ENCODE results near the gene TMEM254.
"Not testable (repeated sequence)": the region's sequence is repeated elsewhere in the genome, so short reads cannot be mapped to it uniquely, and the experiment has no call there.

The TMEM254 gene

DNA sequence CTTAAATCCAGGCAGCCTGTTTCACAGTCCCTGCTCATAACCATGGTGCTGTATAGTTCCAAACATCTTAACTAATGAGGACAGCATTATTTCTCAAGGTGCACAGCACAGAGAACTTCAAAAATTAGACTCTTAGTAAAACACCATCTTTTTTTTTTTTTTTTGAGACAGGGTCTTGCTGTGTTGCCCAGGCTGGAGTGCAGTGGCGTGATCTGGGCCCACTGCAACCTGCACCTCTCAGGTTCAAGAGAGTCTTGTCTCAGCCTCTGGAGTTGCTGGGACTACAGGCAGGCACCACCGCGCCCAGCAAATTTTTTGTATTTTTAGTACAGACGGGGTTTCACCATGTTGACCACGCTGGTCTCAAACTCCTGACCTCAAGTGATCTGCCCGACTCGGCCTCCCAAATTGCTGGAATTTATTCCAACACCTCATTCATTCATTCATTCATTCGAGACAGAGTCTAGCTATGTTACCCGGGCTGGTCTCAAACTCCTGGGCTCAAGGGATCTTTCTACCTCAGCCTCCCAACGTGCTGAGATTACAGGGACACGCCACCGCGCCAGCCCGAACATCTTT, 507 bp upstream of the TMEM254 start:
- DNase-seq: no peak

- DNase-seq: no peak
Observed at GRCh38 chr10:80079312-80079719, 851 bp downstream of the TMEM254 start.

DNA sequence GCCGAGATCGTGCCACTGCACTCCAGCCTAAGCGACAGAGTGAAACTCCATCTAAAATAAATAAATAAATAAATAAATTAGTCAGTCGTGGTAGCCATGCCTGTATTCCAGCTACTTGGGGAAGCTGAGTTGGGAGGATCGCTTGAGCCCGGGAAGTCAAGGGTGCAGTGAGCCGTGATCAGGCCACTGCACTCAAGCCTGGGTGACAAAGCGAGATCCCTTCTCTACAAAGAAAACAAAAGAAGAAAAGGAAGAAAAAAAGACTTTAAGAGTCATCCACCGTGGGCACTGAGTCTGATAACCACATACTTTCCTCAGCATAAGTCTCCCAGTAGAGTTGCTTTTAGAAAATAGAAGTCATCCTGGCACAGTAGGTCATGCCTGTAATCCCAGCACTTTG, 2.6 kb downstream of the TMEM254 start:
- DNase-seq: no peak

GRCh38 chr10:80081801-80082750, 3.6 kb downstream of the TMEM254 start:
- no peak for DNase-seq

GRCh38 chr10:80090121-80090520, 11.7 kb downstream of the TMEM254 start:
- DNase-seq: no peak

- DNase-seq: no peak
Observed at GRCh38 chr10:80094231-80094630, 15.8 kb downstream of the TMEM254 start.

GRCh38 chr10:80098272-80098671, 19.8 kb downstream of the TMEM254 start:
- DNase-seq: not testable (repeated sequence)

GRCh38 chr10:80099295-80099694, 20.8 kb downstream of the TMEM254 start:
- DNase-seq: not testable (repeated sequence)

DNA sequence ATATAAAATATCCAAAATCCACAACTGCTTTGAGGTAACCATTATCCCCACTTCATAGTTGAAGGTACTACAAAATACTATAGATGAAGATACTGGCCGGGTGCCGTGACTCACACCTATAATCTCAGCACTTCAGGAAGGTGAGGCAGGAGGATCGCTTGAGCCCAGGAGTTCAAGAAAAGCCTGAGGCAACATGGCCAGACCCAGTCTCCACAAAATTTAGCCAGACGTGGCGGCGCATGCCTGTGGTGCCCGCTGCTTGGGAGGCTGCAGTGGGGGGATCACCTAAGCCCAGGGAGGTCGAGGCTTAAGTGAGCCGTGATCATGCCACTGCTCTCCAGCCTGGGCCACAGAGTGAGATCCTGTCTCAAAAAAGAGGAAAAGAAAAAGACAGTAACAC, 21.7 kb downstream of the TMEM254 start:
- DNase-seq: no peak

- DNase-seq: no peak
Observed at GRCh38 chr10:80100861-80101695, 22.6 kb downstream of the TMEM254 start.

DNA sequence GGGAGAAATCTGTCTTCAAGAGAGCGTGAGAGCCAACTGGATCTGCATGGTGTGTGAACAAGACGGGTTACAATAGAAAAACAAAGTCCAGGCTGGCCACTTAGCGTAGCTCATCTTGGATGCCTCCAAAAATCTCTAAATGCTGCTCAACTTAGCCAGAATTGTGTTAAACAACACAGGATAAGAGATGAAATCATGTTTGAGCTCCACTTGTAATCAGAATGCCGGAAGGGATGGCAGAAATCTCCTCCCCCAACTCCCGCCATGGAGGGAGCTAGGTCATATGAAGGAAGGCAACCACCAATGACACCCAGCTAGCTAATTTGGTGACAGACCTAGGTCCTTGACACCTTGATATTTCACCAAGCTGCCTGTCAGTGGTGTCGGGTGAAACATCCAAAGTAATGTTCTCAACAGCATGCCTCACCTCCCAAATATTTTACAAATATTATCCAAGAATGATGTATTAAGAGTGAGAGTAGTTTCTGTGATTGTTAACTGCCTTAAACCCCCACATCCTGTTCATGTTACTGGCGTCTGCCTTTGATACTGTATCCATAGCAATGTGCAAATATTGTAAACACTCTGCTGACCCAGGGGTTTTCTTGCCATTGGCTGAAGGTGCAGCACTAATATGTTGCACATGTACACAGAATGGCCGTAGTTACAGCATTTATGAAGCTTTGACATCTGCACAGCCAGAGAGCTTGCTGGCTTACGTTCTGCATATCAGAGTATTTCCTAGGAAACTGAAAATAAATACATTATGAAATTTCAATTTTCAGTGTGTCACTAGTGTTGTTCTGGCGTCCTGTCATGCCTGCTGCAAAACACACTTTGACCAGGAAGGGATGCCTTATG, 25.8 kb downstream of the TMEM254 start:
- peak in 2 of 5 donors; percentile 9 to 52 for DNase-seq

DNA sequence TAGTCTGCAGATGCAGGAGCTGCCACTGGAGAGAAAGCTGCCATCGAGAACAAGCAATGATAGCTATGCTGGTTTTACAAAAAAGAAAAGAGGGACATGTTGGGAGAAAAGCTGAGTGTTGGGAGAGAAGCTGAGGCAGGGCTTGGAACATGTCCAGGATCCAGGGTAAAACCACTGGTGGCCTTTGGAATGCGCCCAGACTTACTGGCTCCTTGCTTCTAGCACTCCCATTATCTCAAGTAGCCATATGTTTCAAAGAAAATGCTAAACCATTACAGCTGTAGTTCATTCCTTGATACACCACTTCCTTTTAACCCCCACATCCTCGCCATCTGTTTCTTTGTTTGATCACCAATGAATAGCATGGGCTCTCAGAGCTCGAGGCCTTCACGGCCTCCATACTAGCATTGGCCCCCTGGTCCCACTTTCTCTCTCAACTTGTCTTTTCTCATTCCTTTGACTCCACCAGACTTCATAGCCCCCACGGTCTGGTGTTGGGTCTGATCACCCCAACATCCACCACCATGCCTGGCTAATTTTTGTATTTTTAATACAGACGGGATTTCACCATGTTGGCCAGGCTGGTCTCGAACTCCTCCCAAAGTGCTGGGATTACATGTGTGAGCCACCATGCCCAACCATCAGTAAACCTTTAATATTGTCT, 30.2 kb downstream of the TMEM254 start:
- DNase-seq: no peak

DNA sequence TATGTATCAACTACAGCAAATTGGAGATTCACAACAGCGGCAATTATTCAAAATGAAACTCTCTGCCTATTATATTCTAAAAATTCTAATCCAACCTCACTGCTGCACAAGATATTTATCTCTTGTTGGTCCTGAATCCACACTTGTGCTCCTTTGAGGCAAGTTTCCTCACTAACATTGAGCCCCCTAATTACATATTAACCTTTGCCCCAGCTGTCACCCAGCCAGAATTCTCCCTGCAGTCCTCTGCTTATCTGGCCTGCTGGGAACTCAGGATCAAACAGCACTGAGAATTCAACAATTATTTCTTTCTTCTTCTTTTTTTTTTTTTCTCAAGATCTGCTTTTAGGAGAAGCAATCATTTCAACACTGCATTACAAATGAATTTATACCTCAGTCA, 32.5 kb downstream of the TMEM254 start:
- DNase-seq: no peak

GRCh38 chr10:80118669-80119068, 40.2 kb downstream of the TMEM254 start:
- DNase-seq: no peak

GRCh38 chr10:80122110-80122710, 43.7 kb downstream of the TMEM254 start:
- DNase-seq: no peak

GRCh38 chr10:80122746-80123145, 44.3 kb downstream of the TMEM254 start:
- no peak for DNase-seq

- DNase-seq: no peak
Observed at GRCh38 chr10:80126876-80127275, 48.4 kb downstream of the TMEM254 start.

GRCh38 chr10:80131499-80131901, 53.0 kb downstream of the TMEM254 start:
- no peak for DNase-seq

DNA sequence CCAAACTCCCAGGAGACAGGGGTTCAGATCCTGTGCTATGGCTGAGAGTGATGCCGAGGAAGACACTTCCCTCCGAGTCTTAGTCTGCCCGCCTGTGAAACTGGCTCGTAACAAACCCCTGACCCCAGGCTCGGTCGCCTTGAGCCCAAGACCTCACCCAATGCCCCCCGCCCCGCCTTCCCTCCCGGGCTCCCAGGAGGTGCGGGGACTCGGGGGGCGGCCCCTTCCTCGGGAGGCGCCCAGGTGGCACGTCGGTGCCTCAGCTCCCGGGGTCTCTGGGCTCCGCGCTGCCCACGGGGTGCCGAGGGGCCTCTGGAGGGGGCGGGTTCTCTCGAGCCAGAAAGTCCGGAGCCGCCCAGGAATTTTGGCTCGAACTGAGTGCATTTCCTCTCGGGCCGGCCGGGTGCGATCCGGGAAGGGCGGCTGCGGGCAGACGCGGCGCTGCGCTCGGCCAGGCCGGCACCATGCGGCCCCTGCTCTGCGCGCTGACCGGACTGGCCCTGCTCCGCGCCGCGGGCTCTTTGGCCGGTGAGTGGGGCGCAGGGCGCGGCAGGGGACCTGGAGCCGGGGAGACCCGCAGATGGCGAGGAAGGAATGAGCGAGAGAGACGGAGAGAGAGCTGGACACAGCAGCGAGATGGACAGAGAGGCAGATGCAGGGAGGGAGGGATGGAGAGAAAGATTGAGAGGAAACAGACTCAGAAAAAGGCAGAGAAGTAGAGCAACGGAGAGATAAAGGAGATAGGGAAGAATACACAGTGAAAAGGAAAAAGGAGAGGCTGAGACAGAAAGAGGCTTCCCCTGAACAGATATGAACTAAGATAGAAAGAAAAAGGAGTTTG, 54.1 kb downstream of the TMEM254 start, which contains the start of gene PLAC9:
PLAC9 (plus strand) TSS at position 432 of the 841 bp plus-strand sequence; CDS start at position 465, 33 bp downstream.
- DNase-seq: no peak

GRCh38 chr10:80133206-80133605, 54.7 kb downstream of the TMEM254 start:
- DNase-seq: no peak
